ENCODE measurements around the gene F2.

The F2 gene

DNA sequence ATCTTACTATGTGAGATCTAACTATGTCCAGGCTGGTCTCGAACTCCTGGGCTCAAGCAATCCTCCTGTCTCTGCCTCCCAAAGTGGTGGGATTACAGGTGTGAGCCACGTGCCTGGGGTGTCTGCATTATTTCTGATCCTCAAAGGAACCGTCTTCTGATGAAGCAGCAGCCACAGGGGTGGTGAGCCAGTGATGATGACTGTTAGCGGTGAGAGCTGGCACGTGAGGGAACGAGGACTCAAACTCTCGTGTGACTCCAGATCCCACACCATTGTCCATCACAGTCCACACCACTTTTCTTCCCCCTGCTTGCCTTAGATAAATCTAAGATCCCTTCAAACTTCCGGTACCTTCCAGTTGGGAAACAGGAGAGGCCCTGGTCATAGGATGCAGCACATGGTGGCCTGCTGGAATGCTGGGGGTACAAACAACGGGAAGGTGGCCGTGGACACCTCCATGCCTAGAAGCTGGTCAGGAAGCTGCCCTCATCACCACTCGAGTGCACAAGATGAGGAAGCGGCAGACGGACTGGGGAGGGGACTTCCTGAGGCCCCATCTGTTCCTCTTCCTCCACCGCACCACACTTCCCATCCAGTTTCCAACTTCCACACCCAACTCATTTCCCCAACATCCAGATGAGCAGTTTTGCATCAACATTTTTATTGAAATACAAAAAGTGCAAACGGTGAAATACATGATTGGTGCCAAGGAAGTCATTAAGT is 42.4 kb upstream of the F2 start:
- no peaks in the 10 kb centered on the region for H3K9me3 ChIP-seq (ENCODE audit: control insufficient read depth, low read length)
- peaks cover 4% of the 10 kb centered on the region for H3K4me1 ChIP-seq
- no peak overlapping the region for H3K9ac ChIP-seq
- no peaks in the 10 kb centered on the region for H3K79me2 ChIP-seq
- no peaks in the 10 kb centered on the region for H3K36me3 ChIP-seq (ENCODE audit: control insufficient read depth, insufficient read depth, low read length)
- H3K27me3 ChIP-seq (ENCODE audit: control insufficient read depth, insufficient read depth, low read length) = no peaks in the 10 kb centered on the region
- TF ChIP-seq, protein P1, sequence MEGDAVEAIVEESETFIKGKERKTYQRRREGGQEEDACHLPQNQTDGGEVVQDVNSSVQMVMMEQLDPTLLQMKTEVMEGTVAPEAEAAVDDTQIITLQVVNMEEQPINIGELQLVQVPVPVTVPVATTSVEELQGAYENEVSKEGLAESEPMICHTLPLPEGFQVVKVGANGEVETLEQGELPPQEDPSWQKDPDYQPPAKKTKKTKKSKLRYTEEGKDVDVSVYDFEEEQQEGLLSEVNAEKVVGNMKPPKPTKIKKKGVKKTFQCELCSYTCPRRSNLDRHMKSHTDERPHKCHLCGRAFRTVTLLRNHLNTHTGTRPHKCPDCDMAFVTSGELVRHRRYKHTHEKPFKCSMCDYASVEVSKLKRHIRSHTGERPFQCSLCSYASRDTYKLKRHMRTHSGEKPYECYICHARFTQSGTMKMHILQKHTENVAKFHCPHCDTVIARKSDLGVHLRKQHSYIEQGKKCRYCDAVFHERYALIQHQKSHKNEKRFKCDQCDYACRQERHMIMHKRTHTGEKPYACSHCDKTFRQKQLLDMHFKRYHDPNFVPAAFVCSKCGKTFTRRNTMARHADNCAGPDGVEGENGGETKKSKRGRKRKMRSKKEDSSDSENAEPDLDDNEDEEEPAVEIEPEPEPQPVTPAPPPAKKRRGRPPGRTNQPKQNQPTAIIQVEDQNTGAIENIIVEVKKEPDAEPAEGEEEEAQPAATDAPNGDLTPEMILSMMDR (IDR thresholded peaks at IDR 0.05) = no peak
- no peak overlapping the region for H3K4me2 ChIP-seq (ENCODE audit: low read length)
- H2AFZ ChIP-seq = no peak overlapping the region
- H3K27ac ChIP-seq = no peak overlapping the region
- no peak overlapping the region for H3K4me3 ChIP-seq (ENCODE audit: low read depth, low read length)

DNA sequence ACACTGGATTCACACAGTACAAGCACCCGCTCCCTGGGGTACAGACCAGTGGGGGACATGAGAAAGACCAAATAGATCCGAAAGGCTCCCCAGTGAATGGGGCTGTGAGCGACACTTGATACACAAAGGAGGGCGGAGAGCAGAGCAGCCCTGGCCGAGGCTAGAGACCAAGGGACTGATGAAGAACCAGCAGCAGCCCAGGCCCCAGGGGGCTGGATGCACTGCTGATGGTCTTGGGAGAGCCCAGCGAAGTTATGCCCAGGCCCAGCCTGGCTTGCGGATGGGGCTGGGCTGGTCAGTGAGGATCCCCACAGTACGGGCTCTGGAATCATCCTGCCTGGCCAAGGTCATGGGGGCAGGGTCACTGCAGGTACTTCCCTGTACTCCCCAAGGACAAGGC is 41.8 kb upstream of the F2 start:
- H2AFZ ChIP-seq = no peak overlapping the region
- no peak overlapping the region for H3K9ac ChIP-seq
- H3K4me3 ChIP-seq (ENCODE audit: low read depth, low read length) = no peak overlapping the region
- H3K4me1 ChIP-seq = peaks cover 4% of the 10 kb centered on the region
- H3K27me3 ChIP-seq (ENCODE audit: control insufficient read depth, insufficient read depth, low read length) = no peaks in the 10 kb centered on the region
- no peaks in the 10 kb centered on the region for H3K79me2 ChIP-seq
- H3K27ac ChIP-seq = no peak overlapping the region
- H3K9me3 ChIP-seq (ENCODE audit: control insufficient read depth, low read length) = no peaks in the 10 kb centered on the region
- no peak overlapping the region for H3K4me2 ChIP-seq (ENCODE audit: low read length)
- no peaks in the 10 kb centered on the region for H3K36me3 ChIP-seq (ENCODE audit: control insufficient read depth, insufficient read depth, low read length)
- TF ChIP-seq, protein P1 (IDR thresholded peaks at IDR 0.05) = no peak

DNA sequence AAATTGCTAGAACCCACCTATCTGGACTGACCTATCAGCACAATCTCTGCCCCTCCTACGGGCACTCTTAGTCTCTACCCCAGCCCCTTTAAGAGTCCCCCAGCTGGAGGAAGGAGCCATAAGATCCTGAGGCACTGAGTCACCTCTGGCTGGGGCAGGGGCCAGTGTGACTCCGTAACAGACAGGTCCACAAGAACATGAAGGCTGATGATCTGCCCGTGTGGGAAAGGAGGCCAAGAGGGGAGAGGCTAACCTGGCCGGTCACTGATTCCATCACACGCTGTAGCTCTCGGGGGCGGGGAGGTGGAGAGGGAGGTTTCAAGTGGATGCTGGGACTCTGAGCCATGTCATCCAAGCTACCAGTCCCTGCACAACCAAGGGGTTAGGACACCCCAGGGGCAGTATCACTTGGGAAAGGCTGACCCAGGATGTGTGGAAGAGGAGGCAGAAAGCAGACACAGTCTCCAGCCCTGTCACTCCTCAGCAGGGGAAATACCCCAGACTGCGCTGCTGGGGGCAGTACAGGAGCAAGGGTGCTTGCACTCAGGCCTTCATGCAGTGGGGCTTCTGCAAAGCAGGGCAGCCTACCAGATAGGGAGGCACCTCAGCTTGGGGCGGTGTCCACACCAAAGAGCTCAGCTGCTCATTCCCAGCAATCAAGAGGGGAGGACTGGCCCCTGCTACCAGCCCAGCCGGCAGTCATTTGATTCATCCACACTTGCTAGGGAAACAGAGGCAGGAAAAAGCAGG is 40.8 kb upstream of the F2 start:
- no peak overlapping the region for H3K27ac ChIP-seq
- no peak overlapping the region for H2AFZ ChIP-seq
- H3K4me3 ChIP-seq (ENCODE audit: low read depth, low read length) = no peak overlapping the region
- no peaks in the 10 kb centered on the region for H3K27me3 ChIP-seq (ENCODE audit: control insufficient read depth, insufficient read depth, low read length)
- no peaks in the 10 kb centered on the region for H3K79me2 ChIP-seq
- no peaks in the 10 kb centered on the region for H3K36me3 ChIP-seq (ENCODE audit: control insufficient read depth, insufficient read depth, low read length)
- H3K9me3 ChIP-seq (ENCODE audit: control insufficient read depth, low read length) = no peaks in the 10 kb centered on the region
- H3K4me1 ChIP-seq = peaks cover 4% of the 10 kb centered on the region
- no peak overlapping the region for H3K4me2 ChIP-seq (ENCODE audit: low read length)
- no peak overlapping the region for H3K9ac ChIP-seq
- TF ChIP-seq, protein P1 (IDR thresholded peaks at IDR 0.05) = no peak

DNA sequence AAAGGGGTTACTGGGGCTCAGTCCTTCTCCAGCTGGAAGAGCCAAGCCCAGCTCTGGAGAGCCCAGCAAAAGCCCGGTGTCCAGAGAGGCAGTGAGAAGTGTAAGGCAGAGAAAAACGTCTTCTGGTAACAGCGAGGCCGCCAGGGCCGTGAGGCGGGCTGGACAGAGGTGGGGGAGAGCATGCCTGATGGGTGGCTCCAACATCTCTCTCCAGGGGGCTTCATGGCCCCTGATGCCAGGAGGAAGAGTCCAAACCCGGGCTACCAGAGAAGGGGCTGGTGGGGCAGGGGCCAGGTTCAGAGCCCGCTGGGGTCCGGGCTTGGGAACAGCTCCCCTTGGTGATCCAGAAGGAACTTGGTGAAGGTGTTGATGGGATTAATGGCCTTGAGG is 40.3 kb upstream of the F2 start:
- Histone ChIP-seq H3K9ac (no peak overlapping the region), H3K9me3 (ENCODE audit: control insufficient read depth, low read length) (no peaks in the 10 kb centered on the region), H3K36me3 (ENCODE audit: control insufficient read depth, insufficient read depth, low read length) (no peaks in the 10 kb centered on the region), H3K79me2 (no peaks in the 10 kb centered on the region), H2AFZ (no peak overlapping the region), H3K4me3 (ENCODE audit: low read depth, low read length) (no peak overlapping the region), H3K4me2 (ENCODE audit: low read length) (no peak overlapping the region), H3K27ac (no peak overlapping the region), H3K4me1 (peaks cover 4% of the 10 kb centered on the region), H3K27me3 (ENCODE audit: control insufficient read depth, insufficient read depth, low read length) (no peaks in the 10 kb centered on the region)
- TF ChIP-seq, protein P1 (IDR thresholded peaks at IDR 0.05) = no peak
